Loucy (cell line): ENCODE data around the gene MYCN.

Source experiments
- H2AFZ ChIP-seq: fragments of 200-600 bp; sonication (generic); 2 replicates; pipeline ENCODE4 v1.6.0; 2016; ENCODE audit warnings: antibody characterized with exemption, mild to moderate bottlenecking, low read length, moderate library complexity
- H3F3A ChIP-seq: fragments of 200-600 bp; 2 replicates; pipeline ENCODE4 v1.6.0; 2016; ENCODE audit warnings: antibody characterized with exemption, low read depth, mild to moderate bottlenecking
- H3K27me3 ChIP-seq: fragments of 200-600 bp; sonication (generic); 2 replicates; pipeline ENCODE4 v1.6.1; 2014; ENCODE audit warnings: low read length, mild to moderate bottlenecking; ENCODE audit not compliant: insufficient read depth, poor library complexity, severe bottlenecking
- H3K36me3 ChIP-seq: fragments of 200-600 bp; sonication (generic); 2 replicates; pipeline ENCODE4 v1.6.1; 2016; ENCODE audit warnings: low read length; ENCODE audit not compliant: insufficient read depth
- H3K4me1 ChIP-seq: fragments of 200-600 bp; sonication (generic); 2 replicates; pipeline ENCODE4 v1.5.1; 2014; ENCODE audit warnings: low read length, mild to moderate bottlenecking; ENCODE audit not compliant: insufficient read depth, poor library complexity, severe bottlenecking
- H3K4me2 ChIP-seq: fragments of 200-600 bp; sonication (generic); 2 replicates; pipeline ENCODE4 v1.6.0; 2014; ENCODE audit warnings: antibody characterized with exemption, low read length, low read depth, mild to moderate bottlenecking; ENCODE audit not compliant: poor library complexity, severe bottlenecking
- H3K4me3 ChIP-seq: fragments of 200-600 bp; sonication (generic); 2 replicates; pipeline ENCODE4 v1.5.1; 2014; ENCODE audit warnings: low read length, mild to moderate bottlenecking, mixed read lengths; ENCODE audit not compliant: poor library complexity, severe bottlenecking
- H3K79me2 ChIP-seq: fragments of 200-600 bp; sonication (generic); 2 replicates; pipeline ENCODE4 v1.6.1; 2014; ENCODE audit warnings: low read length; ENCODE audit not compliant: insufficient read depth
- H3K9ac ChIP-seq: fragments of 200-600 bp; sonication (generic); 2 replicates; pipeline ENCODE4 v1.6.0; 2014; ENCODE audit warnings: mild to moderate bottlenecking, low read depth, low read length, moderate library complexity; ENCODE audit not compliant: poor library complexity, severe bottlenecking
- H3K9me2 ChIP-seq: fragments of 200-600 bp; sonication (generic); replicated peaks from 2 replicates; pipeline ENCODE4 v1.6.1; 2016; ENCODE audit warnings: low read depth, low read length, mixed read lengths
- H3K9me3 ChIP-seq: fragments of 200-600 bp; sonication (generic); 2 replicates; pipeline ENCODE4 v1.6.1; 2014; ENCODE audit warnings: mild to moderate bottlenecking, antibody characterized with exemption, low read length, low read depth; ENCODE audit not compliant: insufficient read depth
- H4K20me1 ChIP-seq: fragments of 200-600 bp; sonication (generic); 2 replicates; pipeline ENCODE4 v1.6.0; 2014; ENCODE audit warnings: antibody characterized with exemption, low read length, mild to moderate bottlenecking; ENCODE audit not compliant: insufficient read depth, poor library complexity, severe bottlenecking
- EZH2phosphoT487 ChIP-seq: fragments of 200-600 bp; IDR thresholded peaks from 2 replicates; pipeline ENCODE4 v1.6.1; 2018; ENCODE audit warnings: antibody characterized with exemption, mild to moderate bottlenecking, moderate library complexity, borderline replicate concordance
- TF ChIP-seq, protein P1 (sequence below): fragments of 200-600 bp; sonication (generic); conservative IDR thresholded peaks from 2 replicates; pipeline ENCODE4 v1.5.1; 2014; ENCODE audit warnings: mild to moderate bottlenecking, antibody characterized with exemption, low read length

MYCN gene

DNA sequence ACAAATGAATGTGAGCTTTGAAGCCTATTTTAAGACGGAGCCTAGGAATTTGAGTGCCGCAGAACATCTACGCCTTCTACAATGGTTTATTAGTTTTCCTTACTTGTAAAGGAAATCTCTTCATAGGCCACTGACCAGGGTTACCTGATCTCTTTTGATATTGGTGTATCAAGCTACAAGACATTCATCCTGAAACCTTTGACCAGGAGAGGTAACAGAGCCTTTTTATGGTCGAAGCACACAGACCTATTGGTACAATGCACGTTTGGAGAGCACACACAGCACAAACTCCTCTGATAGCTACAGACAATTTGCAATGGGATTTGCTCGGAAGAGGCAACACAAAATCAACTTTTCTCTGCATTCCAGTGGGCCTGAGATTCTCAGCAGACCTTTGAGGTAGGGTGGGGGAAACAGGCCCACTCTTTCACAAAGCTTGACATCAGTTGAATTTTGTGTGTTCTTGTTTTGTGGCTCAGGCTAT lies 12.8 kb downstream of the MYCN start:
- 0 out of 2 replicates have a peak, but pooled peaks cover 3% of the 10 kb centered on the region for H3K36me3 ChIP-seq
- H3K9ac ChIP-seq = no peak overlapping the region
- H3K4me3 ChIP-seq = no peak overlapping the region
- H3F3A ChIP-seq = no peaks in the 10 kb centered on the region
- no peaks in the 10 kb centered on the region for H3K9me3 ChIP-seq
- no peak overlapping the region for H2AFZ ChIP-seq
- H3K4me2 ChIP-seq = no peak overlapping the region
- no peak for TF ChIP-seq EZH2phosphoT487
- TF ChIP-seq, protein P1, sequence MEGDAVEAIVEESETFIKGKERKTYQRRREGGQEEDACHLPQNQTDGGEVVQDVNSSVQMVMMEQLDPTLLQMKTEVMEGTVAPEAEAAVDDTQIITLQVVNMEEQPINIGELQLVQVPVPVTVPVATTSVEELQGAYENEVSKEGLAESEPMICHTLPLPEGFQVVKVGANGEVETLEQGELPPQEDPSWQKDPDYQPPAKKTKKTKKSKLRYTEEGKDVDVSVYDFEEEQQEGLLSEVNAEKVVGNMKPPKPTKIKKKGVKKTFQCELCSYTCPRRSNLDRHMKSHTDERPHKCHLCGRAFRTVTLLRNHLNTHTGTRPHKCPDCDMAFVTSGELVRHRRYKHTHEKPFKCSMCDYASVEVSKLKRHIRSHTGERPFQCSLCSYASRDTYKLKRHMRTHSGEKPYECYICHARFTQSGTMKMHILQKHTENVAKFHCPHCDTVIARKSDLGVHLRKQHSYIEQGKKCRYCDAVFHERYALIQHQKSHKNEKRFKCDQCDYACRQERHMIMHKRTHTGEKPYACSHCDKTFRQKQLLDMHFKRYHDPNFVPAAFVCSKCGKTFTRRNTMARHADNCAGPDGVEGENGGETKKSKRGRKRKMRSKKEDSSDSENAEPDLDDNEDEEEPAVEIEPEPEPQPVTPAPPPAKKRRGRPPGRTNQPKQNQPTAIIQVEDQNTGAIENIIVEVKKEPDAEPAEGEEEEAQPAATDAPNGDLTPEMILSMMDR = no peak
- H3K79me2 ChIP-seq = no peaks in the 10 kb centered on the region
- no peaks in the 10 kb centered on the region for H4K20me1 ChIP-seq
- no peaks in the 10 kb centered on the region for H3K27me3 ChIP-seq
- no peaks in the 10 kb centered on the region for H3K9me2 ChIP-seq
- no peaks in the 10 kb centered on the region for H3K4me1 ChIP-seq

DNA sequence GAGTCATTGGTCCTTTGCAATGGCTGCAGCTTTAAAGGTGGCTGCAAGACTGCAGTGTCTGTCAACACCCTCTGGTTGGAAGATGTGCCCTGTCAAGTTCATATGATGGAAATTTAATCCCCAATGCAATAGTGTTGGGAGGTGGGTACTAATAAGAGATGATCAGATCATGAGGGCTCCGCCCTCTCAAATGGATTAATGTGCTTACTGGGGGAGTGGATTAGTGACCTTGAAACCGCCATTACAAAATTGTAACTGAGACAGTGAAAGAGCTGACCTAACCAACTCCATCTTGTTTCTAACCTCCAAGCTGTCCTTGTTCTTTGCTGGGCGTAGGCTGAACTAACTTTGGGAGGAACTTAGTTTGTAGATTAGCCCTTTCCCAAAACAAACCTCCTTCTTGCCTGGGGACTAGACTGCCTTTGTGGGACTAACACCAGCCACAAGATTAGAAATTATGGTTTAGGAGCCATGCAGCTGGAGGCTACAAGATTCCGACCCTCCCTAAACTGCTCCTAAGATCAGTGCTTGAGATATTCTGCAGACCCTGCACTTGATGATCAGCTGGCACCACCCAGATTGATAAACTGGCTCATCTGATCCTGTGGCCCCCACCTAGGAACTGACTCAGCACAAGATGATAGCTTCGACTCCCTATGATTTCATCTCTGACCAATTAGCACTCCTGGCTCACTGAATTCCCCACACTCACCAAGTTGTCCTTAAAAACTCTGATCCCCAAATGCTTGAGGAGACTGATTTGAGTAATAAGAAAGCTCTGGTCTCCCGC lies 13.7 kb downstream of the MYCN start:
- Histone ChIP-seq H3K4me2 (no peak overlapping the region), H2AFZ (no peak overlapping the region), H3K9me3 (no peaks in the 10 kb centered on the region), H3K4me3 (no peak overlapping the region), H3K79me2 (no peaks in the 10 kb centered on the region), H3F3A (no peaks in the 10 kb centered on the region), H4K20me1 (no peaks in the 10 kb centered on the region), H3K27me3 (no peaks in the 10 kb centered on the region), H3K36me3 (no peaks in the 10 kb centered on the region), H3K9ac (no peak overlapping the region), H3K4me1 (no peaks in the 10 kb centered on the region), H3K9me2 (no peaks in the 10 kb centered on the region)
- TF ChIP-seq EZH2phosphoT487 = no peak
- TF ChIP-seq, protein P1 = no peak

GRCh38 chr2:15954761-15955160 lies 14.4 kb downstream of the MYCN start:
- no peaks in the 10 kb centered on the region for H3F3A ChIP-seq
- no peaks in the 10 kb centered on the region for H3K79me2 ChIP-seq
- H3K27me3 ChIP-seq = no peaks in the 10 kb centered on the region
- H3K36me3 ChIP-seq = no peaks in the 10 kb centered on the region
- H3K4me2 ChIP-seq = no peak overlapping the region
- no peaks in the 10 kb centered on the region for H4K20me1 ChIP-seq
- H3K9me2 ChIP-seq = no peaks in the 10 kb centered on the region
- no peak overlapping the region for H3K9ac ChIP-seq
- no peaks in the 10 kb centered on the region for H3K4me1 ChIP-seq
- no peak overlapping the region for H3K4me3 ChIP-seq
- H2AFZ ChIP-seq = no peak overlapping the region
- no peak for TF ChIP-seq EZH2phosphoT487
- TF ChIP-seq, protein P1 = no peak
- no peaks in the 10 kb centered on the region for H3K9me3 ChIP-seq
